ENCODE measurements around the gene LHX1. TPM values are rescaled to one million over a fixed set of nuclear protein-coding genes. Genes with fewer than 3 reads are reported as not detected.

LHX1 gene
- total and polyA plus RNA-seq, 10 of the 15 experiments (the other 5 are each of a cell fraction or from before 2014, with no cell fraction given): not detected

- TF ChIP-seq PKNOX1 (IDR thresholded peaks at IDR 0.05) (no peak), ZNF274 (IDR thresholded peaks at IDR 0.05; ENCODE audit: insufficient read depth, insufficient read length) (no peak), HDAC6 (IDR thresholded peaks at IDR 0.05; ENCODE audit: unreplicated experiment) (no peak), TCF7 (IDR thresholded peaks at IDR 0.05; ENCODE audit: borderline replicate concordance) (no peak)
Measured at GRCh38 chr17:36931096-36931696, 6.1 kb upstream of the LHX1 start (continued).

- DNase-seq (ENCODE audit: low read depth, low spot score): no peak
- CTCF ChIA-PET: no interaction called here
- no peak overlapping the region for H3K27ac ChIP-seq (ENCODE audit: control insufficient read depth, insufficient read depth)
- FAIRE-seq: no peak
- POLR2A ChIA-PET: no interaction called here
- no peaks in the 10 kb centered on the region for H3K9me3 ChIP-seq (replicated peaks; ENCODE audit: control insufficient read depth, insufficient read depth, low read length)
- H3K9ac ChIP-seq (ENCODE audit: control insufficient read depth, insufficient read depth, low read length): no peak overlapping the region
- in situ Hi-C loops (cut with MboI): no loop called here
- H3K79me2 ChIP-seq (ENCODE audit: control insufficient read depth, insufficient read depth, low read length): no peaks in the 10 kb centered on the region
- ATAC-seq: no peak
- SMC1A ChIA-PET (ENCODE audit: uncharacterized antibody, unreplicated experiment): no interaction called here
- no peaks in the 10 kb centered on the region for H4K20me1 ChIP-seq (ENCODE audit: control insufficient read depth, insufficient read depth)
- RAD21 ChIA-PET (ENCODE audit: unreplicated experiment): no interaction called here
- H3K4me3 ChIP-seq: no peak overlapping the region
- no peak overlapping the region for H3K4me2 ChIP-seq (ENCODE audit: control insufficient read depth, insufficient read depth)
- intact Hi-C loops (cut with micrococcal nuclease; ENCODE audit: unreplicated experiment): no loop called here
- no peaks in the 10 kb centered on the region for H3K36me3 ChIP-seq (ENCODE audit: control insufficient read depth in 2 of 2, insufficient read depth in 2 of 2, low read length in 1 of 2)
- WGBS (ENCODE audit: insufficient coverage, insufficient replicate concordance, low lambda C conversion rate, missing lambda C conversion rate): 15% methylated on average over 29 of the region's 30 CpGs
- peaks cover 42 to 48% of the 10 kb centered on the region in 2 experiments for H3K27me3 ChIP-seq (replicated peaks in 1 of 2; ENCODE audit: control insufficient read depth in 2 of 2, insufficient read depth in 2 of 2, low read length in 1 of 2)
- H3K4me1 ChIP-seq (ENCODE audit: control insufficient read depth, insufficient read depth, low read length): peaks cover 8% of the 10 kb centered on the region
- H2AFZ ChIP-seq (ENCODE audit: control insufficient read depth, low read depth, low read length): no peak overlapping the region
- no TSS peak for BruUV-seq (replicated peaks)
- no peak for TF ChIP-seq SUPT20H (IDR thresholded peaks at IDR 0.05; ENCODE audit: borderline replicate concordance, control insufficient read depth, low read depth, low read length)
Measured at GRCh38 chr17:36931697-36932382, 5.4 kb upstream of the LHX1 start.

All from GM12878 (cell line).